ENCODE data around the gene BRICD5.
"Not testable (repeated sequence)": the region's sequence is repeated elsewhere in the genome, so short reads cannot be mapped to it uniquely, and the experiment has no call there.

BRICD5 gene

DNA sequence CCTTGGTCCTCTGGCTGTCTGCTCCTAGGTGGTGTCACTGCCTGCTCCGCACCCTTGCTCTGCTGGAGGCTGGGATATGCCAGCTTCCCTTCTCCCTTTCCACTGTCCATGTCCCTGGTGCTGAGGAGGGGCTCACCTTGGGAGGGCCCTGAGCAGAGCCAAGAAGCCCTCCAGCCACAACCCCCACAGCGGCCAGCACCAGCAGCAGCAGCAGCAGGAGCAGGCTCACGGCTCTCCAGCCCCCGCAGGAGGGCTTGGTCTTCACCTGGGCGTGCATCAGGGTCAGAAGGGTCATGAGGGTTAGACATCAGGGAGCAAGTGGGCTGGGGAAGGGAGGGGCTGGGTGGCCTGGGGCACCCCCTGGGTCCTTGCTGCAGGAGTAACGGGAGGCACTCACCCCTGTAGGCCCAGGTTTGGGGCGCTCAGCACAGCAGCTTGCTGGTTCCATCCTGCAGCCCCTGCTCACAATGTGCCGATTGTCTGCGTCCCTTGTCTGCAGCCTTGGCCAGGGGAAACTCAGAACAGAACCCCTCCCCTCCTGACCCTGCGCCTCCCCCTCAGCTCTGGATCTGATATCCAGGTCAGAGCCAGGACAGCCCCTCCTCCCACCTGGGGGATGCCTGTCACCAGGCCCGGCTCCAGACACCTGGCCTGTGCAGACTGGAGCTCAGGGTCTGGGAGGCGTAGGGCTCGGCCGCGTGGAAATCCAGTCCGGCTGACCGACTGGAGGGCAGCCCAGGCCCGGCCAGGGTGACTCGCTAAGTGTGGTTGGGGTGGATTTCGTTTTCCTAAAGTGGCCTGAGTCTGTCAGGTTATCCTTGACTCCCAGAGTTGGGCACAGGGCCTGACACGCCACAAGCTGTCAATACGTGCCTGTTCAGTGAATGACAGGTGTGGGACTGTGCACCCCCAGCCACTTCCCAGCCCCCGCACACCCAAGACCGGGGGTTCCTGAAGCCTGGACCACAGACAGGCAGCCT is at the start of gene BRICD5:
Gene BRICD5 (minus strand): TSS at position 478 of the 980 bp plus-strand sequence. CDS start 30 bp downstream, at position 448.
- in situ Hi-C loops (cut with HindIII; ENCODE audit: low sequenced_read_pairs), result no loop called here

DNA sequence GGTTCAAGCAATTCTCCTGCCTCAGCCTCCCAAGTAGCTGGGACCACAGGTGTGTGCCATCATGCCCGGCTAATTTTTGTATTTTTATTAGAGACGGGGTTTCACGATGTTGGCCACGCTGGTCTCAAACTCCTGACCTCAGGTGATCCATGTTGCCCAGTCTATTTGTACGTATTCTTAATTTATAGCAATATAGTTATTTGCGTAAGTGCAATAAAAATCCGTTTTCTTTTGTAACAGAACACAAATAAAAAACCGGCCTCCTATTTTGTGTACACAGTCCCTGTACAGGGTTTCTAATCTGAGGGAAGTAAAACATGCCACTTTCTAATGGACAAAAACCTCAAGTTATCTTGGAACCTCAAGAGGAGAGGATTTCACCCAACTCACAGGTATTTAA is 49.6 kb upstream of the BRICD5 start:
- in situ Hi-C loops (cut with HindIII; ENCODE audit: low sequenced_read_pairs), result no loop called here

DNA sequence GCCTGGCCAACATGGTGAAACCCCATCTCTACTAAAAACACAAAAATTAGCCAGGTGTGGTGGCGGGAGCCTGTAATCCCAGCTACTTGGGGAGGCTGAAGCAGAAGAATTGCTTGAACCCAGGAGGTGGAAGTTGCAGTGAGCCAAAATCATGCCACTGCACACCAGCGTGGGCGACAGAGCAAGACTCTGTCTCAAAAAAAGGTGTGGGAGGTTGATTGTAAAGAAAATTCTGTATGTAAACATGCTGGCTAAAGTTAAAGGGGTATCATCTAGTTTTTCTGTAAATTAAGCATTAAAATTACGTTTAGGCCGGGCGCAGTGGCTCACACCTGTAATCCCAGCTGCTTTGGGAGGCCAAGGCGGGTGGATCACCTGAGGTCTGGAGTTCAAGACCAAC is 47.9 kb upstream of the BRICD5 start:
- in situ Hi-C loops (cut with HindIII; ENCODE audit: low sequenced_read_pairs), result not testable (repeated sequence)

DNA sequence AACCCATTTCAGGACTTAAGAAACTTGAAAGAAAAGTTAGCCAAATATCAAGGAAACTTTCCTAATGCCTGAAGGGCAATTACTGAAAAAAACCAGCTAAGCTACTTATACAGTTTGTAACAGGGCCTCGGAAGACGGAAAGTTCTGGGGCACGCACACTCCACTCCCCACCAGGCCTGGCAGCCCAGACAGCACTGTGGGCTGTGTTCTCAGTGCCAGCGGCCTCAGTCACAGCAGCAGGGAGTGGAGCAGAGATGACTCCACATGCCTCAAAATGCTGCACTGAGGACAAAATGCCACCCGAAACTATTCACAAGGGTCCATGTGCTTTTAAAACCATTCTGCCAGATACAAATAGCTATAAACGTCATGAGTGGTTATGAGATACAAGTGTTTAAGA is 47.1 kb upstream of the BRICD5 start:
- in situ Hi-C loops (cut with HindIII; ENCODE audit: low sequenced_read_pairs), result no loop called here

DNA sequence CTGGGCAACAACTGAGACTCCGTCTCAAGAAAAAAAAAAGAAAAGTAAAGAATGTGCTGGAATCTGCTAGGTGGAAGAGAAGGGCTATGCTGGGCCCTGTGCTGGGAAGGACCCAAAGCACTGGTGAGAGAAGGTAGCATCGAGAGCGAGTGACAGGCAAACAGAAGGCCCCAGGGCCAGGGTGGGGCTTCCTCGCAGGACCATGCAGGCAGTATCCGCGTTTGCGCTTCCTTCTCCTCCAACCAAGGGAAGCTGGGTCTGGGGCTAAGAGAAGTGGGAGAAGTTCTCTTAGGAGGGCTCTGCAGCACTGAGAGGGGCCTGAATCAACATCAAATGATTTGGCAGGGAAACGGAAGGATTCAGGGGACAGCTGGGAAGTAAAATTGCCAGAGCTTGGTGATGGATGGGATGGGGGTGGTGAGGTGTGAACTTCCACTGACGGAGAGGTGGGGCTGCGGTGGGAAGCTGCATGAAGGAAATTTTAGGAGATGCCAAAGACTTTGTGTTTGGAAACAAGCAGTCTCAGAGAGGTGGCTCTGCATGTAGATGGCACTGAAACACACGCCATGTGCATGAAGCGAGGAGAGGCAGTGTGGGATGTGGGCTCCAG is 46.0 kb upstream of the BRICD5 start:
- in situ Hi-C loops (cut with HindIII; ENCODE audit: low sequenced_read_pairs), result no loop called here

DNA sequence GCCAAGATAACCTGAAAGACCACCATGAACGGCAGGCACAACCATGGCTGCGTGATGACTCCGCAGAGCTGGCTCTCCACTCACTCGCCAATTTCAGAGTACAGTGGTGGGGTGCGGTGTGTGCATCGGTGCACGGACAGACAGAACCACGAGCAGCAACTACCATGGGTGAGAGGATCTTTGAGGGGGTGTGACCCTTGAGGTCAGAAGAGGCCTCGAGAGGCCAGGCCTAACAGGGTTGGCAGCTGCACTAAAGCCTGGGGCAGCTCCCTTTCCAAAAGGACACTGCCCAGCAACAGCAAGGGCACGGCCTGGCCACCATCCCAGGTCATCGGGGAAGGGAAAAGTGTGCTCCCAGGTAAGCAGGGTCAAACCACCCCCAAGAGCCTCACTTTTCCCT is 42.6 kb upstream of the BRICD5 start:
- in situ Hi-C loops (cut with HindIII; ENCODE audit: low sequenced_read_pairs), result no loop called here

DNA sequence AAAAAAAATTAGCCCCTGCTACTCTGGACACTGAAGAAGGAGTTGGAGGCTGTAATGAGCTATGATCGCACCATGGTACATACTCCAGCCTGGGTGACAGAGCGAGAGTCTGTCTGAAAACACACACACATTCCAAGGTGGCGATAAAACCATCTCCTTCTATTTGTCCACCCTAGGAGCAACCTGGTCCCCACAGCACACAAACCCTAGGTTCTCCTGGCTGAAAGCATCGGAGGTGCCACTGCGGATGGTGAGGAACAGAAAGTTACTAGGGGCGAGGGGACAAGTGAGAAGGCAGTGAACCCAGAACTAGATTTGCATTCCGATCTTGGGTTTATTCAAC is 42.1 kb upstream of the BRICD5 start:
- in situ Hi-C loops (cut with HindIII; ENCODE audit: low sequenced_read_pairs), result no loop called here

DNA sequence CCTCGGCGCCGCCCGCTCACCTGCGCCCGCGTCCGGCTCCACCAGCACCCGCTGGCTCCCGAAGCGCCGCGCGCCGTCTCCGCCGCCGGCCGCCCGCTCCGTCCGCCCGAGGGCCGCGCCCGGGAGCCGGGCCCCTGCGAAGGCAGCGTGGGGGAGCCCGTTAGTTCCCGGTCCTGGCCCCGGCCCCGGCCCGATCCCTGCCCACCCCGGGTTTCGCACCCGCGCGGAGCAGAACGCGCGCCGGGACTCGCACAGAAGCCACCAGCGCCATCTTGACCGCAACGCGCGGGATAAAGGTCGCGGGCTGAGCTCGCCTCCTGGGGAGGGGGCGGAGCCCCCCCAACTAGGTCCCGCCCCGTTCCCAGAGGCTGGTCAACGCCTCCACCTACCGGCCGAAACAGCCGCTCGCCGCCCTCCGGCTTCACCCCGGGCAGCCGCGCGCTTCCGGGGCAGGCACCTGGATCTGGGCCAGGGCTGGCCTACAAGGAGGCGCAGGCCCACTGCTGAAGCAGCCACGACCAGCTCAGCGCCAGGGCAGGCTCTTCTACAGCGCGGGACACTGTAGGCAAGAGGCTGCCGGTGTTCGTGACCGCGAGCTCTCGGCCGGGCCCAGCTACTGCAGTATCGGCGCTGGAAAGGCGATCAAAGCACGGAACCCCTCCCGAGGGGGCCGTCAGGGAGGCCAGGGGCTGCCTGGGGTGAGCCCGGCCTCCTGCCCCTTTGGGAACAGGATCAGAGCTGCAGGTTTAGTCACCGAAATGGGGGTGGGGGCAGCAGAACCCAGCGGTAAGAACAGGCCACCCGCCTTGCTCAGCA is 40.8 kb upstream of the BRICD5 start, which contains the start of gene ECI1:
Gene ECI1 (minus strand): TSS at position 292 of the 816 bp plus-strand sequence. CDS start 21 bp downstream, at position 271.
- in situ Hi-C loops (cut with HindIII; ENCODE audit: low sequenced_read_pairs), result no loop called here

DNA sequence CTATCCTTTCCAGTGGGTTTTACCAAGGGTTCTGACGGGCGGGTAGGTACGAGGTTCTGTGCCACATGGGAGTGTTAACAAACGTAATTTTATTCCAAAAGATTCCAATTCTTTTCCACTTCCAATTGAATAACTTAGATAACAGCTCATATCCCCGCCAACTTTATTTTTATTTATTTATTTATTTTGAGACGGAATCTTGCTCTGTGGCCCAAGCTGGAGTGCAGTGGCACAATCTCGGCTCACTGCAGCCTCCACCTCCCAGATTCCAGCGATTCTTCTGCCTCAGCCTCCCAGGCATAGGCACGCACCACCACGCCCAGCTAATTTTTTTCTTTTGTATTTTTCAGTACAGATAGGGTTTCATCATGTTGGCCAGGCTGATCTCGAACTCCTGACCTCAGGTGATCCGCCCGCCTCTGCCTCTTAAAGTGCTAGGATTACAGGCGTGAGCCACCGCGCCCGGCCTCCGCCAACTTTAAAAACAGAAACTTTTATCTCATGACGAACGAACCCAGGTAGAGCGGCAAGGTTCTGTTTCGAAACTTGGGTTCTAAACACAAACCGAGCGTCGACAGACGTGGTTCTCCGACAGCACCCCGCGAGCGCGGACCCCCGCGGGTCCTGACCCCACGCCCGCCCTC is 40.1 kb upstream of the BRICD5 start:
- in situ Hi-C loops (cut with HindIII; ENCODE audit: low sequenced_read_pairs), result no loop called here

DNA sequence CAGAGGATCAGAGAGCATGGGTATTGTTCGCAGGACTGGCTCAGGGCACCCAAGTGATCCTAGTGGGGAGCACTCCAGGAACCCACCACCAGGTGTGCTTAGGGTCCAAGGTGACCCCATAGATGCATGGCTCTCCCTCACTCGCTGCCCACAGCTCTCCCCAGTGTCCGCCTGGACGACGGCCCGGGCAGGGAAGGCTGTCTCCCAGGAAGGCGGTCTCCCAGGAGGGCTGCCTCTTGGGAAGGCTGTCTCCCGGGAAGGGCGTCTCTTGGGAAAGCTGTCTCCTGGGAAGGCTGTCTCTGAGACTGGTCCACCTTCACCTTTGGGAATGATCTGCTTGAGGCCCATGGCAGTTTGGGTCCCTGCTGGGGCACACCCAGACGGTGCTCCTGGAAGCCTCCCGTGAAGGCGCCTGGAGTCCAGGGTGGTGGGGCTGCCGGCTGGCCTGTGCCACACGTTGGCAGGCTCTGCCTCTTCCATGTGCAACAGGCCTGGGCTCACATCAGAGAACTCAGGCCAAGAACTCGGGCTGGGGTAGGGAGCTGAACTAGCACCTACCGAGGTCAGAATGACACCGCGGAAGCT is 35.7 kb upstream of the BRICD5 start:
- in situ Hi-C loops (cut with HindIII; ENCODE audit: low sequenced_read_pairs), result no loop called here

DNA sequence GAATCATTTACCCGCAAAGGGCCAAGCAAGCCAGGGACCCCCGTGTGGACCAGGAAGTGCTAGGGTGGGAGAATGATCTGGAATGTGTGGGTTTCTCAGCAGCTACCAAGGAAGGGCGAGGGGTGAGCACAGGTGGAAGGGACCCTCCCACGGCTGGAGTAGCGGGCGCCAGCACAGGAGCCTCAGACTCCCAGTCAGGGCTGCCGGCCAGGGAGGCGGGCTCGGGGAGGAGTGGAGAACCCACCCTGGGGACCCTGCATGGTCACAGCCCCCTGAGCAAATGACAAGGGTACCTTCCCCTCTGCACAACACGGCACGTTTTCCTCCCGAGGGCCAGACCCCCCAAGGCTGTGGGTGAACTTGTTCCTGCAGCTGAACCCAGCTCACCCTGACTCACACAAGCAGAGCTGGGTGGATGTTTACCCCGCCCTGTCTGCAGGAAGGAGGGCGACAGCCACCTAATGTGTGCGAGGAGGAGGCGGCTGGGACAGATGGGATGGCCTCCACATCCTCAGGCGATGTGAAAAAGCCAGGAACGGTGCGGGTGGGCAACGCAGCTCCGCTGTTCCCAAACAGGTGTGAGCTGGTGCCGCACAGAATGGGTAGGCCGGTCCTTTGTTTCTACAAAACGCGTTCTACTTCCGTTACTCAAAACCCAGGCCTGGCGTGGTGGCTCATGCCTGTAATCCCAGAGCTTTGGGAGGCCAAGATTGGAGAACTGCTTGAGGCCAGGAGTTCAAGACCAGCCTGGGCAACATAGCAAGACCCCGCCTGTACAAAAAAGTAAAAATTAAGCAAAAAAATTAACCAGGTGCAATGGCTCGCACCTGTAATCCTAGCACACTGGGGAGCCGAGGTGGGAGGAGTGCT is 34.5 kb upstream of the BRICD5 start:
- in situ Hi-C loops (cut with HindIII; ENCODE audit: low sequenced_read_pairs), result no loop called here

DNA sequence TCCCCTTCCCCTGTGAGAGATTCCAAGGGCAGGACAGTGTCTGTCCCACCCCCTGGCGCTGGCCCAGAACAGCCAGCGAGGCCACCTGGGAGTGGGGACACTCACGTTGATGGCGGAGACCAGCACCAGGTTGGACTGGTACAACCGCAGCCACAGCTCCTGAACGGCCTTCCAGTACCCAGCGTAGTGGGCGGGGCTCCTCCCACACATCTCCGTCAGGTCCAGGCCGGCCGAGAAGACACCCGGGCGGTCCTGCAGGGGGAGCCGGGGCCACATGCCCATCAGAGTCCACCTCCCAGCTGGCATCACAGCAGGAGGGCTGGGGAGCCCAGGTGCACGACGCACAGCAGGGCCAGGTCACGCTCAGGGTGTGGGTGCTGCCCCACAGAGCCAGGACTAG is 33.6 kb upstream of the BRICD5 start:
- in situ Hi-C loops (cut with HindIII; ENCODE audit: low sequenced_read_pairs), result no loop called here

DNA sequence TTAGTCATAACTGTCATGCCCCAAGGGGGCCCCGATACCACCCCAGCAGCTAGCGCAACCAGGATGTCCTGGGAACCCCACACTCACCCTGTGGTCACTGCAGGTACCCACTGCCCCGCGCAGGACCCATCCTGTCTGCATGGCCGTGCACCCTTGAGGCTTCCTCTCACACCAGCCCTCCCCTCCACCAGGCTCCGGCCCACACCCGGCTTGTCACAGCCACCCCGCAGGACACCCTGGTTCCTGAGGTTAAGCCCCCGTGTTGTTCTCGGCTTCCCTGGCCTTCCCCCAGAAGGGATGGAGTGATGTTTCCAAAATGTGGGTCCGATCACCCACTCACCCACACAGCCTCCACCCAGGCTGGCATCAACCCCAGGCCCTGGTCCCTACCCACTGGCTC is 33.1 kb upstream of the BRICD5 start:
- in situ Hi-C loops (cut with HindIII; ENCODE audit: low sequenced_read_pairs), result no loop called here

DNA sequence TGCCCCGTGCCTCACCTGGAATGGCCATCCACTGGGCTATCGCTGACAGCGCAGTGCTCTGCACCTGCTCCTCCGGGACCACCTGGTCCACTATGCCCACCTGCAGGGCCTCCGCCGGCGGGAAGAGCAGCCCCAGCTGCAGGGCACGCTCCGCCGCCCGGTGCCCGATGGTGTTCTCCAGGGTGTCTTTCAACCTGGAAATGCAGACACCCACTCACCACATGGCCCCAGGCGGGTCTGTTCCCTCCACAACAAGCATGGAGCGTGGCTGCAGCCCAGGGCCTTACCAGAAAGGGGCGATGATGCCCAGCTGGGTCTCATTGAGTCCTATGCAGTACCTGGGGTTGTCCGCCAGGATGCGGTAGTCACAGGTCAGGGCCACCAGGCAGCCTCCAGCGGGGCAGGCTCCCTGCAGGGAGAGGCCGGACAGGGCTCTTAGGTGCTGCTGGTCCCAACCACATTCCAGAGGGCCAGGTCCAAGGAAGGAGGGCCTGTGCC is 32.4 kb upstream of the BRICD5 start:
- in situ Hi-C loops (cut with HindIII; ENCODE audit: low sequenced_read_pairs), result no loop called here

DNA sequence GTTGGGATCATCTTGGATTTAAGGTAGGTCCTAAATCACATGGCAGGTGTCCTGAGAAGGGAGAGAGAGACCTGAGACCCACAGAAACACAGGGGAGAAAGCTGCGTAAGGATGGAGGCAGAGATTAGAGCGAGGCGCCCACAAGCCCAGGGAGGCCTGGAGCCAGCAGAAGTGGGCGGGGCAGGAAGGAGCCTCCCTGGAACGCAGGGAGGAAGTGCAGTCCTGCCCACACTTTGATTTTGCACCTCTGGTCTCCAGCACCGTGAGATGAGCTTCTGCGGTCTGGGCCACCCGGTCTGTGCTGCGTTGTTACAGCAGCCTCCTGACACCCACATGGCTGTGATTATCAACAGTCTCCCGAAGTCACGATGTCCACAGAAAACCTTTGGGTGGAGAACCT is 31.9 kb upstream of the BRICD5 start:
- in situ Hi-C loops (cut with HindIII; ENCODE audit: low sequenced_read_pairs), result no loop called here

DNA sequence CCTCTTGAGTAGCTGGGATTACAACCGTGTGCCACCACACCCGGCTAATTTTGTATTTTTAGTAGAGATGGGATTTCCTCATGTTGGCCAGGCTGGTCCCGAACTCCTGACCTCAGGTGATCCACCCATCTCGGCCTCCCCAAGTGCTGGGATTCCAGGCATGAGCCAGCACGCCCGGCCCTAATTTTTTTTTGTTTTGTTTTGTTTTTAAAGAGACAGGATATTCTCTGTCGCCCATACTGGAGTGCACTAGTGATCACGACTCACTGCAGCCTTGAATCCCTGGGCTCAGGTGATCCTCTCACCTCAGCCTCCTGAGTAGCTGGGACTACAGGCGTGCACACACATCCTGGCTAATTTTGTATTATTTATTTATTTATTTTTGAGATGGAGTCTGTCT is 29.7 kb upstream of the BRICD5 start:
- in situ Hi-C loops (cut with HindIII; ENCODE audit: low sequenced_read_pairs), result not testable (repeated sequence)

DNA sequence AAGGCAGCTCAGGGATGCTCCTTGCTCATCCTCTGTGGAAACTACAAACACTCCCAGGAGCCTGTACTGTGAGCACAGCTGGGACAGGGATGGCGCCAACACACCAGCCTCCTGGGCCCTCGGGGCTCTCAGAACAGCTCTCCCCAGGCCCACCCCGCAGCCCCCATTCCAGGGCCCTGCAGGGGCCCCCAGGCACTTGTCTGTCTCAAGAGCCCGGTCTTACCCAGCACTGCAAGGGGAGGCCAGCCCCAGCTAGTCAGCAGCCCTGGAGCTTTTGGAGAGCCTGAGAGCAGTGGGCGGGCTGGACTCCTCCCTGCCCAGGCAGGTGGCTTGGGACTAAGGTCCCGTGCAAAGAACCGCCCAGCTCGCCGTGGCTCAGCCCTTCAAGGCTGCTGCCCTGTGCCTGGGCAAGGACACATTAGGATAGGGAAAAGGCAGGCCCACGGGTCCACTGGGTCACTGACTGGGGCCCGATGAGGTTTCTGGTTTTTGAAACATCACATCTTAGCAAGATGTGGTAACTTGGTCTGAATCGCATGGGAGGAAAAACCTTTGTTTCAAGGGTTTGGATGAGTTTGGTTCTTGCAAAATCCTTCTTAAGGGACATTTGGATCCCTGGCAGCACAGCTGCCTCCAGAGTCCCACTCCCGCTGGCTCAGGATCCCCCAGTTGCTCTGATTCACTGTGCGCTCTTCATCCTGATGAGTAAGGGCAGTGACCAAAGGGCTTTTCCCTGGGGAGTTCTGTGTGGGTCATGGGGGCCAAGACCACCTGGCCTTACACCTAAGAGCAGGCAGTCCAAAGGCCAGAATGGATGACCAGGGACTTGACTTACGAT is 28.4 kb upstream of the BRICD5 start:
- in situ Hi-C loops (cut with HindIII; ENCODE audit: low sequenced_read_pairs), result no loop called here

DNA sequence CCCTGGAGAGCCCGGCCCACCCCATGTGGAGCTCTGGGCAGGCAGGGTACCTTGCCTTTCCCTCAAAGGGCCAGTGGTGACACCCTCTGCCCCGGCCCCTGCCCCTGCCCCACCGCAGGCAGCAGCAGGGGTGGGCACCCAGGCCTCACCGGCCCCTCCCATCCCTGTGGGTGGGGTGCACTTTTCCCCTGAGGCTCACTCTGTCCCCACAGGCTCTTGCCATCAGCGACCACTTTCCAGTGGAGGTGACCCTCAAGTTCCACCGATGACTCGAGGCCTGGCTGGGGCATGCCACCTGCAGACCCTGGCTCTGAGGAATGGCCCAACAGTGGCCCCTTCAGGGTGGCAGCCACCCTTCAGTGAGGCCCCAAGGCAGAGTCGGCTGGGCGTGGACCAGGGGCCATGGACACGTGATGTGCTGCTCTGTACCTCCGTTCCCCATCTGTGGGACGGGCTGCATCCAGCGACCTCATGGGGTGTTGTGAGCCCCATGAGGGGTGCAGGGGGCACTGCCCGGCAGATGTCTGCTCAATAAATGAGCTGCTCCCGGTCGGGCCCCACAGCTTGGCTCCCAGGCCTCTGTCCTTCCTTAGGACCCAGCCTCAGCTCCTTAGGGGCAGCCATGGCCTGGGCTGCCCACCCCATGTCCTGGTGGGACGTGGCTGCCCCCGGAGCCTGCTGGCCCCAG is 27.6 kb upstream of the BRICD5 start:
- in situ Hi-C loops (cut with HindIII; ENCODE audit: low sequenced_read_pairs), result no loop called here

All from DLD1 (cell line).